Neural cell (in vitro differentiated cells): ENCODE measurements around the gene PRDX5. TPM values are rescaled to one million over a fixed set of nuclear protein-coding genes. Genes with fewer than 3 reads are reported as not detected.

Experiments used
- H2AFZ ChIP-seq: fragments of 200-600, 300-800 bp; sonication (generic), shearing (Covaris generic); 2 replicates; pipeline ENCODE4 v1.6.0; 2014; ENCODE audit warnings: low read depth, mild to moderate bottlenecking, antibody characterized with exemption, low read length, moderate library complexity
- H3F3A ChIP-seq: fragments of 200-600 bp; shearing (Covaris generic); 2 replicates; pipeline ENCODE4 v1.6.1; 2016; ENCODE audit warnings: mild to moderate bottlenecking, moderate library complexity, mixed read lengths, antibody characterized with exemption, low read length; ENCODE audit not compliant: insufficient read depth, poor library complexity, severe bottlenecking
- H3K27ac ChIP-seq: fragments of 200-600, 300-800 bp; sonication (generic), shearing (Covaris generic); 2 replicates; pipeline ENCODE4 v1.5.1; 2014; ENCODE audit warnings: mild to moderate bottlenecking, low read length, moderate library complexity
- H3K27me3 ChIP-seq: fragments of 300-800, 200-600 bp; sonication (generic), shearing (Covaris generic); 2 replicates; pipeline ENCODE4 v1.6.0; 2014; ENCODE audit warnings: mild to moderate bottlenecking, low read depth, low read length, moderate library complexity; ENCODE audit not compliant: insufficient read depth
- H3K36me3 ChIP-seq: fragments of 300-800, 200-600 bp; sonication (generic), shearing (Covaris generic); 2 replicates; pipeline ENCODE4 v1.5.1; 2014; ENCODE audit warnings: mild to moderate bottlenecking, antibody characterized with exemption, low read length, moderate library complexity; ENCODE audit not compliant: insufficient read depth
- H3K4me2 ChIP-seq: fragments of 300-800, 200-600 bp; sonication (generic), shearing (Covaris generic); 2 replicates; pipeline ENCODE4 v1.6.0; 2014; ENCODE audit warnings: mild to moderate bottlenecking, low read length
- H3K4me3 ChIP-seq: fragments of 300-800, 200-600 bp; sonication (generic), shearing (Covaris generic); 2 replicates; pipeline ENCODE4 v1.5.1; 2014; ENCODE audit warnings: mild to moderate bottlenecking, low read length, moderate library complexity
- H3K79me2 ChIP-seq: fragments of 200-600 bp; shearing (Covaris generic); replicated peaks from 2 replicates; pipeline ENCODE4 v1.6.0; 2014; ENCODE audit warnings: mild to moderate bottlenecking, low read length, moderate library complexity; ENCODE audit not compliant: insufficient read depth
- H3K9ac ChIP-seq: fragments of 300-800, 200-600 bp; sonication (generic), shearing (Covaris generic); 2 replicates; pipeline ENCODE4 v1.6.1; 2016; ENCODE audit warnings: mild to moderate bottlenecking, low read length, mixed read lengths
- H3K9me2 ChIP-seq: fragments of 200-600 bp; shearing (Covaris generic); 2 replicates; pipeline ENCODE4 v1.6.1; 2016; ENCODE audit warnings: mild to moderate bottlenecking, low read length, mixed read lengths; ENCODE audit not compliant: insufficient read depth
- H3K9me3 ChIP-seq: fragments of 200-600, 300-800 bp; sonication (generic), shearing (Covaris generic); 2 replicates; pipeline ENCODE4 v1.6.1; 2016; ENCODE audit warnings: mild to moderate bottlenecking, mixed run types, low read length, moderate library complexity, mixed read lengths
- H4K20me1 ChIP-seq: fragments of 200-600 bp; shearing (Covaris generic); 2 replicates; pipeline ENCODE4 v1.6.1; 2016; ENCODE audit warnings: mild to moderate bottlenecking, mixed run types; ENCODE audit not compliant: insufficient read depth
- EP300 ChIP-seq: fragments of 450-650 bp; conservative IDR thresholded peaks from 2 replicates; pipeline ENCODE4 v1.6.1; 2014; ENCODE audit warnings: antibody characterized with exemption, mild to moderate bottlenecking, moderate library complexity; ENCODE audit not compliant: poor library complexity, severe bottlenecking
- EZH2 ChIP-seq: fragments of 200-600, 300-800 bp; shearing (Covaris generic), sonication (generic); IDR thresholded peaks from 2 replicates; pipeline ENCODE4 v1.6.1; 2014; ENCODE audit warnings: antibody characterized with exemption, low read length, borderline replicate concordance, mild to moderate bottlenecking; ENCODE audit not compliant: insufficient read depth, poor library complexity, severe bottlenecking
- MXI1 ChIP-seq: fragments of 450-650 bp; conservative IDR thresholded peaks from 2 replicates; pipeline ENCODE4 v1.6.1; 2014; ENCODE audit warnings: antibody characterized with exemption, mild to moderate bottlenecking; ENCODE audit not compliant: poor library complexity, severe bottlenecking
- POLR2AphosphoS5 ChIP-seq: IDR thresholded peaks from 2 replicates; pipeline ENCODE4 v1.6.1; 2012
- RAD21 ChIP-seq: fragments of 450-650 bp; conservative IDR thresholded peaks from 2 replicates; pipeline ENCODE4 v1.6.1; 2014; ENCODE audit warnings: antibody characterized with exemption, mild to moderate bottlenecking, moderate library complexity
- SMC3 ChIP-seq: fragments of 450-650 bp; conservative IDR thresholded peaks from 2 replicates; pipeline ENCODE4 v1.6.1; 2014; ENCODE audit warnings: antibody characterized with exemption, mild to moderate bottlenecking, moderate library complexity; ENCODE audit not compliant: poor library complexity
- TAF1 ChIP-seq: IDR thresholded peaks from 2 replicates; pipeline ENCODE4 v1.6.1; 2012; ENCODE audit warnings: low read depth
- polyA plus RNA-seq: library from polyadenylated mRNA; depleted of rRNA; stranded (reverse); fragments of >200 nt; gene quantifications from 2 replicates; pipeline ENCODE4 v1.2.3, GENCODE V29; 2014
- TF ChIP-seq, protein P1 (sequence below): IDR thresholded peaks from 2 replicates; pipeline ENCODE4 v1.6.1; 2012; ENCODE audit warnings: borderline replicate concordance
- TF ChIP-seq, protein P2 (sequence below): fragments of 450-650 bp; IDR thresholded peaks from 2 replicates; pipeline ENCODE4 v1.5.1; 2014; ENCODE audit warnings: antibody characterized with exemption, mild to moderate bottlenecking, moderate library complexity; ENCODE audit not compliant: poor library complexity, severe bottlenecking

PRDX5 gene
- polyA plus RNA-seq, 1 donor from 2014 or later = 452 TPM

DNA sequence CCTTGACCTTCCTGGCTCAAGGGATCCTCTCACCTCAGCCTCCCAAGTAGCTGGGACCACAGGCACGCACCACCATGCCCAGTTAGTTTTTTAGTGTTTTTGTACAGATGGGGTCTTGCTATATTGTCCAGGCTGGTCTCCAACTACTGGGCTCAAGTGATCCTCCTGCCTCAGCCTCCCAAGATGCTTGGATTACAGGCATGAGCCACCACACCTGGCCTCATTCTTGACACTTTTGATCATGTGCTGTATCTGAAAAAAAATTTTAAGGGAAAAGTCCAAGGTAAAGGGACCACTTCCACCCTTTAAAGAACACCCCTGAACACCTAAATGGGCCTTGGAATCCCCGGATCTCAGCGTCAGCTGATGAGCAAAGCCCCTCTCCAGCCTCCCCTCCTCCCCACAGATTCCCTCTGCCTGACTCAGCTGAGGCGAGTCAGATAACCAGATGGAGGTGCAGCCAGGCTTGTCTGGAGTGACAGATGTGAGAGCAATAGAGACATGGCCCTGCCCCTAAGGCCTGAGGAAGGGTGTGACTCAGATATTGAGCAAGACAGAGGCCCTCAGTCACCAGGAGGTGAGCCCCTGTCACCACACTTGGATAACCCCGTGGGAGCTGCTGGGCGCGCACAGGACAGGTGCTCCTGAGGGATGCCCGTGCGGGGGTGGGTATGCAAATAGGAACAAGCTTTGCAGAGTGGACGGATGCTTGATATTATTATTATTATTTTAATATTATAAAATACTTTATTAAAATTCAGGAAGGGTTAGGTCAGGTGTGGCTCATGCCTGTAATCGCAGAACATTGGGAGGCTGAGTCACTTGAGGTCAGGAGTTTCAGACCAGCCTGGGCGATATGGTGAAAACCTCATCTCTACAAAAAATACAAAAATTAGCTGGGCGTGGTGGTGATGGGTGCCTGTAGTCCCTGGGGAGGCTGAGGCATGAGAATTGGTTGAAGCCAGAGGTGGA is 17.1 kb downstream of the PRDX5 start:
- H3K27me3 ChIP-seq = no peaks in the 10 kb centered on the region
- no peak for TF ChIP-seq EP300
- TF ChIP-seq, protein P1, sequence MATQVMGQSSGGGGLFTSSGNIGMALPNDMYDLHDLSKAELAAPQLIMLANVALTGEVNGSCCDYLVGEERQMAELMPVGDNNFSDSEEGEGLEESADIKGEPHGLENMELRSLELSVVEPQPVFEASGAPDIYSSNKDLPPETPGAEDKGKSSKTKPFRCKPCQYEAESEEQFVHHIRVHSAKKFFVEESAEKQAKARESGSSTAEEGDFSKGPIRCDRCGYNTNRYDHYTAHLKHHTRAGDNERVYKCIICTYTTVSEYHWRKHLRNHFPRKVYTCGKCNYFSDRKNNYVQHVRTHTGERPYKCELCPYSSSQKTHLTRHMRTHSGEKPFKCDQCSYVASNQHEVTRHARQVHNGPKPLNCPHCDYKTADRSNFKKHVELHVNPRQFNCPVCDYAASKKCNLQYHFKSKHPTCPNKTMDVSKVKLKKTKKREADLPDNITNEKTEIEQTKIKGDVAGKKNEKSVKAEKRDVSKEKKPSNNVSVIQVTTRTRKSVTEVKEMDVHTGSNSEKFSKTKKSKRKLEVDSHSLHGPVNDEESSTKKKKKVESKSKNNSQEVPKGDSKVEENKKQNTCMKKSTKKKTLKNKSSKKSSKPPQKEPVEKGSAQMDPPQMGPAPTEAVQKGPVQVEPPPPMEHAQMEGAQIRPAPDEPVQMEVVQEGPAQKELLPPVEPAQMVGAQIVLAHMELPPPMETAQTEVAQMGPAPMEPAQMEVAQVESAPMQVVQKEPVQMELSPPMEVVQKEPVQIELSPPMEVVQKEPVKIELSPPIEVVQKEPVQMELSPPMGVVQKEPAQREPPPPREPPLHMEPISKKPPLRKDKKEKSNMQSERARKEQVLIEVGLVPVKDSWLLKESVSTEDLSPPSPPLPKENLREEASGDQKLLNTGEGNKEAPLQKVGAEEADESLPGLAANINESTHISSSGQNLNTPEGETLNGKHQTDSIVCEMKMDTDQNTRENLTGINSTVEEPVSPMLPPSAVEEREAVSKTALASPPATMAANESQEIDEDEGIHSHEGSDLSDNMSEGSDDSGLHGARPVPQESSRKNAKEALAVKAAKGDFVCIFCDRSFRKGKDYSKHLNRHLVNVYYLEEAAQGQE = no peak
- TF ChIP-seq RAD21 = no peak
- no peak for TF ChIP-seq MXI1
- no peak for TF ChIP-seq EZH2
- no peak for TF ChIP-seq POLR2AphosphoS5
- no peak for TF ChIP-seq TAF1
- TF ChIP-seq, protein P2, sequence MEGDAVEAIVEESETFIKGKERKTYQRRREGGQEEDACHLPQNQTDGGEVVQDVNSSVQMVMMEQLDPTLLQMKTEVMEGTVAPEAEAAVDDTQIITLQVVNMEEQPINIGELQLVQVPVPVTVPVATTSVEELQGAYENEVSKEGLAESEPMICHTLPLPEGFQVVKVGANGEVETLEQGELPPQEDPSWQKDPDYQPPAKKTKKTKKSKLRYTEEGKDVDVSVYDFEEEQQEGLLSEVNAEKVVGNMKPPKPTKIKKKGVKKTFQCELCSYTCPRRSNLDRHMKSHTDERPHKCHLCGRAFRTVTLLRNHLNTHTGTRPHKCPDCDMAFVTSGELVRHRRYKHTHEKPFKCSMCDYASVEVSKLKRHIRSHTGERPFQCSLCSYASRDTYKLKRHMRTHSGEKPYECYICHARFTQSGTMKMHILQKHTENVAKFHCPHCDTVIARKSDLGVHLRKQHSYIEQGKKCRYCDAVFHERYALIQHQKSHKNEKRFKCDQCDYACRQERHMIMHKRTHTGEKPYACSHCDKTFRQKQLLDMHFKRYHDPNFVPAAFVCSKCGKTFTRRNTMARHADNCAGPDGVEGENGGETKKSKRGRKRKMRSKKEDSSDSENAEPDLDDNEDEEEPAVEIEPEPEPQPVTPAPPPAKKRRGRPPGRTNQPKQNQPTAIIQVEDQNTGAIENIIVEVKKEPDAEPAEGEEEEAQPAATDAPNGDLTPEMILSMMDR = no peak
- TF ChIP-seq SMC3 = no peak
- no peaks in the 10 kb centered on the region for H4K20me1 ChIP-seq
- no peak overlapping the region for H3K9ac ChIP-seq
- H3K4me3 ChIP-seq = no peak overlapping the region
- H3K79me2 ChIP-seq = no peaks in the 10 kb centered on the region
- no peak overlapping the region for H3K4me2 ChIP-seq
- no peaks in the 10 kb centered on the region for H3K9me3 ChIP-seq
- H3F3A ChIP-seq = no peaks in the 10 kb centered on the region
- no peaks in the 10 kb centered on the region for H3K36me3 ChIP-seq
- no peaks in the 10 kb centered on the region for H3K9me2 ChIP-seq
- no peak overlapping the region for H2AFZ ChIP-seq
- no peak overlapping the region for H3K27ac ChIP-seq

DNA sequence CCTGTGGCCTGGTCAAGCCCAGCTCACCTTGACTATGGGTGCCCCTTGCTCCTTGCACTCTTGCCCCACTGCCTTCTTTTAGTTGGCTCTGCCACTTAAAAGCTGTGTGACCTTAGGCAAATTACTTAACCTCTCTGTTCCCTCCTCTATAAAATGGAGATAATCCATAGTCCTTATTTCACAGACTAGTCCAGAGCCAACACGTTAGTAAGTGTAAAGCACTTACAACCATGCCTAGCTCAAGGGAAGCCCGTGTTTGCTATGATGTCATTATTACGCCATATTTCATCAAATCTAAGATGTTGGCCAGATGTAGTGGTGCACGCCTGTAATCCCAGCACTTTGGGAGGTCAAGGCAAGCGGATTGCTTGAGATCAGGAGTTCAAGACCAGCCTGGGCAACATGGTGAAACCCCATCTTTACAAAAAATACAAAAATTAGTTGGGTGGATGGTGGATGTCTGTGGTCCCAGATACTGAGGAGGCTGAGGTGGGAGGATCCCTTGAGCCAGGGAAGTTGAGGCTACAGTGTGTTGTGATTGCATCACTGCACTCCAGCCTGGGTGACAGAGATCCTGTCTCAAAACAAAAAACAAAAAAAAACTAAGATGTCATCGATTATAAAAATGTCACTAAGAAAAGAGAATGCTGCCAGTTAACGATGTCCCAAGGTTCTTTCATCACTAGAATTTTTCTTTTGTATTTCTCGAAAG is 19.8 kb downstream of the PRDX5 start:
- Histone ChIP-seq H3K27ac (no peak overlapping the region), H3K79me2 (no peaks in the 10 kb centered on the region), H3K9me3 (no peaks in the 10 kb centered on the region), H4K20me1 (no peaks in the 10 kb centered on the region), H3K9ac (no peak overlapping the region), H2AFZ (no peak overlapping the region), H3K4me2 (no peak overlapping the region), H3F3A (no peaks in the 10 kb centered on the region), H3K4me3 (no peak overlapping the region), H3K9me2 (no peaks in the 10 kb centered on the region), H3K36me3 (no peaks in the 10 kb centered on the region), H3K27me3 (no peaks in the 10 kb centered on the region)
- TF ChIP-seq POLR2AphosphoS5 = no peak
- TF ChIP-seq EZH2 = no peak
- TF ChIP-seq, protein P1 = no peak
- no peak for TF ChIP-seq RAD21
- no peak for TF ChIP-seq TAF1
- no peak for TF ChIP-seq MXI1
- no peak for TF ChIP-seq EP300
- TF ChIP-seq, protein P2 = no peak
- no peak for TF ChIP-seq SMC3
